Cardiac ventricle fibroblast (primary cell): ENCODE results near the gene RANBP17. TPM values are rescaled to one million over a fixed set of nuclear protein-coding genes. Genes with fewer than 3 reads are reported as not detected.

ENCODE experiments used
- total RNA-seq: library from RNA; depleted of rRNA; stranded (reverse); fragments of >200 nt; gene quantifications from 2 replicates; pipeline ENCODE4 v1.2.3, GENCODE V29; 2015

Gene RANBP17
- 2.9 and 10.4 TPM in 2 replicates for total RNA-seq

GRCh38 chr5:170861917-170862766, at the start of gene RANBP17:
TSS of gene RANBP17 (plus strand) at chr5:170862018.

DNA sequence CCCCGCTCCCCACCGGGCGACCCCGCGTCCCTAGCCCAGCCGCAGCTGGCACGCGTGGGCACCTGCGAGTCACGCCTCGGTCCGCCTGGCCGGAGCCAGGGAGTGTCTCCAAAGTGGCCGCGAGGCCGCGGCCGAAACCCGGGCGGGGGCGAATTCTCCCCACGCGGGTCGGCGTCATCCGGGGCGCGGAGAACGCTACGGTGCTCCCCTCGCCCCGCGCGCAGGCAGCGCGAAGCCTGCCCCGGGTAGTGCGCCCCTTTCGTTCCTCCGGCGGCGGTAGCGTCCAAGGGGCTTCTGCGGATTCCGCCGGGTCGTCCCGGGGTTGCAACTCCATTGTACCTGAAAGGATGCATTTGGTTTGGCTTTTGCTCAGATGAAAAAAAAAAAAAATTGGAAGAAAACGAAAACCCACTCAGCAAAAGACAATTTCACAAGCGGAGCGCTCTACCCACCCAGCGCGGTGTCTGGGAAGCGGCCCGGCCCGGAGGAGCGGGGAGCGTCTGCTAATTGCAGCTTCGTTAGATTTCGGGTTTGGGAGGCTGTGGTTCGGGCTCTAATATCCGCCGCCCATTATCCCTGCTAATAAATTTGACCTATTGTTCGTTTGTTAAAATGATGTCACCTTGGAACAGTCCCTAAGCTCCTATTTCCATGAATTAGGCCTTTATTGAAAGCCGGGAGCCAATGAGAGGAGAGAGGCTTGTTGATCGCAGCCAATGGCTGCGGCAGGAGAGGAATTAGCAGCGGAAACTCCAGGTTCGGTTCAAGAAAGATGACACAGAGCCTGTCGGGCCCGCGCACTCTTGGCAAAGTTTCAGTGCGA, 446.8 kb downstream of the RANBP17 start, which contains the start of gene TLX3:
TLX3 (plus strand) TSS at position 796 of the 823 bp plus-strand sequence. CDS start 118 bp downstream, outside the sequence.

Other genes starting within 250 kb of the RANBP17 start
- not detected in 2 replicates for gene GABRP, start 78.3 kb upstream of the RANBP17 start, total RNA-seq